Lung (tissue), 12 donors: ENCODE results near the gene ARAP2. TPM values are rescaled to one million over a fixed set of nuclear protein-coding genes. Genes with fewer than 3 reads are reported as not detected.

ENCODE experiments used
- ATAC-seq: fragments of 200-7000 bp; cut with Tn5 transposase; one replicate; pipeline ENCODE4 v1.9.1; 2020; ENCODE audit warnings: moderate number of reproducible peaks; ENCODE audit not compliant: insufficient read depth, low FRiP score
- DNase-seq, 3 donors: peaks; one replicate each; pipeline ENCODE4 v3.0.0-alpha.2; 2013 to 2017
- H3K27ac ChIP-seq, 2 donors: one replicate each; pipeline ENCODE4 v1.5.1; 2013; ENCODE audit warnings: mild to moderate bottlenecking in 2 of 2, moderate library complexity in 2 of 2, control low read depth in 1 of 2, inconsistent platforms in 1 of 2, low read depth in 1 of 2, low read length in 1 of 2
- H3K27me3 ChIP-seq, 3 donors: one replicate each; pipeline ENCODE4 v1.5.1; 2013; ENCODE audit warnings: low read length in 2 of 3; ENCODE audit not compliant: control insufficient read depth in 3 of 3, insufficient read depth in 3 of 3
- H3K36me3 ChIP-seq, 4 donors: one replicate each; pipeline ENCODE4 v1.5.1; 2013; ENCODE audit warnings: low read length in 4 of 4, mild to moderate bottlenecking in 1 of 4, moderate library complexity in 1 of 4; ENCODE audit not compliant: control insufficient read depth in 4 of 4, insufficient read depth in 4 of 4
- H3K4me1 ChIP-seq, 5 donors: one replicate each; pipeline ENCODE4 v1.5.1; 2013; ENCODE audit warnings: low read length in 5 of 5, mild to moderate bottlenecking in 2 of 5, moderate library complexity in 1 of 5; ENCODE audit not compliant: control insufficient read depth in 5 of 5, insufficient read depth in 5 of 5
- H3K4me3 ChIP-seq: one replicate; pipeline ENCODE4 v1.5.1; 2013; ENCODE audit warnings: mild to moderate bottlenecking, control low read depth, moderate library complexity
- H3K9ac ChIP-seq, 2 donors: one replicate each; pipeline ENCODE4 v1.5.1; 2013; ENCODE audit warnings: low read length in 2 of 2, control low read depth in 1 of 2; ENCODE audit not compliant: insufficient read depth in 1 of 2
- H3K9me3 ChIP-seq, 4 donors: one replicate each; pipeline ENCODE4 v1.5.1; 2013; ENCODE audit warnings: low read length in 3 of 4, mild to moderate bottlenecking in 1 of 4, moderate library complexity in 1 of 4; ENCODE audit not compliant: control insufficient read depth in 4 of 4, insufficient read depth in 3 of 4
- CTCF ChIP-seq: IDR thresholded peaks from 2 replicates; pipeline ENCODE4 v1.5.1; 2012; ENCODE audit warnings: mild to moderate bottlenecking; ENCODE audit errors: control extremely low read depth, extremely low read depth
- WGBS, 2 donors: extraction: QIAGEN DNeasy Blood & Tissue Kit; methylation state at CpG; one replicate each; pipeline ENCODE4 v1.1.7; 2013; 5-methylcytosine and 5-hydroxymethylcytosine counted together
- polyA plus RNA-seq, 2 donors: library from polyadenylated mRNA; stranded (reverse); fragments of 200-250 nt; gene quantifications; one replicate each; pipeline ENCODE4 v1.2.1, GENCODE V29; 2013
- total RNA-seq, 2 donors: library from RNA; depleted of rRNA in 1 of 2; stranded (reverse); fragments of >200 nt in 1 of 2; gene quantifications; one replicate each; pipeline ENCODE4 v1.2.1, GENCODE V29; 2014 to 2021
- donor health status: control.
- donor health status: control.
- donor health status: Bipolar disorder and iron deficiency.
- donor health status: healthy.
- donor health status: DM: yes; HTN: yes; CAD: no.

Gene ARAP2
- total and polyA plus RNA-seq, 4 donors, result 5.9 to 77.8 (median 20.2) TPM

GRCh38 chr4:36086261-36086786, 158.0 kb downstream of the ARAP2 start:
- DNase-seq, result no peak
- Histone ChIP-seq H3K27me3 (no peaks in the 10 kb centered on the region), H3K4me3 (no peak overlapping the region), H3K27ac (no peak overlapping the region), H3K4me1 (no peaks in the 10 kb centered on the region), H3K9me3 (no peaks in the 10 kb centered on the region), H3K9ac (no peak overlapping the region), H3K36me3 (peaks cover 0 to 1% (median 0%) of the 10 kb centered on the region in 4 donors)
- no peak for ATAC-seq
- WGBS, 2 donors, result 81 to 90% methylated on average over 1 of the region's 1 CpG
- no peak for TF ChIP-seq CTCF

- no peak for TF ChIP-seq CTCF
- no peak for DNase-seq
- Histone ChIP-seq H3K4me3 (no peak overlapping the region), H3K36me3 (peaks cover 0 to 1% (median 0%) of the 10 kb centered on the region in 4 donors), H3K4me1 (no peaks in the 10 kb centered on the region), H3K27me3 (no peaks in the 10 kb centered on the region), H3K9me3 (no peaks in the 10 kb centered on the region), H3K9ac (no peak overlapping the region), H3K27ac (no peak overlapping the region)
- no peak for ATAC-seq
- WGBS, 2 donors, result 85 to 87% methylated on average over 4 of the region's 4 CpGs
These were observed 161.5 kb downstream of the ARAP2 start for GRCh38 chr4:36082817-36083216.

- H3K27ac ChIP-seq, result no peak overlapping the region
- H3K4me3 ChIP-seq, result no peak overlapping the region
- no peak for DNase-seq
- H3K36me3 ChIP-seq, result peaks cover 0 to 1% (median 0%) of the 10 kb centered on the region in 4 donors
- no peak overlapping the region for H3K9ac ChIP-seq
- 81 to 89% methylated on average over 3 of the region's 3 CpGs for WGBS, 2 donors
- no peaks in the 10 kb centered on the region for H3K27me3 ChIP-seq
- no peak for TF ChIP-seq CTCF
- no peaks in the 10 kb centered on the region for H3K4me1 ChIP-seq
- ATAC-seq, result no peak
- no peaks in the 10 kb centered on the region for H3K9me3 ChIP-seq
These were observed 163.1 kb downstream of the ARAP2 start for GRCh38 chr4:36081185-36081584.

GRCh38 chr4:36079666-36080065, 164.6 kb downstream of the ARAP2 start:
- Histone ChIP-seq H3K27me3 (no peaks in the 10 kb centered on the region), H3K9ac (no peak overlapping the region), H3K9me3 (no peaks in the 10 kb centered on the region), H3K27ac (no peak overlapping the region), H3K4me1 (no peaks in the 10 kb centered on the region), H3K4me3 (no peak overlapping the region), H3K36me3 (peaks cover 0 to 1% (median 0%) of the 10 kb centered on the region in 4 donors)
- ATAC-seq (no peak), DNase-seq (no peak)
- TF ChIP-seq CTCF, result no peak
- WGBS, 2 donors, result 88 to 90% methylated on average over 2 of the region's 2 CpGs
